Chondrocyte (in vitro differentiated cells): ENCODE measurements around the gene ANKRD17. TPM values are rescaled to one million over a fixed set of nuclear protein-coding genes. Genes with fewer than 3 reads are reported as not detected.

Experiments
- DNase-seq: peaks from one replicate; pipeline ENCODE4 v3.0.0; 2021; ENCODE audit warnings: mixed read lengths, low spot score
- H3K27ac Mint-ChIP-seq: one replicate; pipeline ENCODE4 v1.8.0; 2021; ENCODE audit warnings: mild to moderate bottlenecking, moderate library complexity, mixed read lengths; ENCODE audit not compliant: unreplicated experiment
- H3K27me3 Mint-ChIP-seq: 2 replicates; pipeline ENCODE4 v1.8.0; 2021; ENCODE audit warnings: low read depth, mixed read lengths
- H3K36me3 Mint-ChIP-seq: 2 replicates; pipeline ENCODE4 v1.8.0; 2021; ENCODE audit warnings: low read depth, mixed read lengths
- H3K4me1 Mint-ChIP-seq: 2 replicates; pipeline ENCODE4 v1.8.0; 2021; ENCODE audit warnings: low read depth, mild to moderate bottlenecking, mixed read lengths
- H3K4me3 Mint-ChIP-seq: one replicate; pipeline ENCODE4 v1.8.0; 2021; ENCODE audit warnings: mild to moderate bottlenecking, moderate library complexity, mixed read lengths; ENCODE audit not compliant: unreplicated experiment
- H3K9me3 Mint-ChIP-seq: 2 replicates; pipeline ENCODE4 v1.8.0; 2021; ENCODE audit warnings: low read depth, mixed read lengths
- CTCF ChIP-seq: fragments of 200-600 bp; sonication (generic); IDR thresholded peaks from 2 replicates; pipeline ENCODE4 v1.5.0; 2021; ENCODE audit warnings: antibody characterized with exemption, mild to moderate bottlenecking, moderate library complexity
- total RNA-seq: library from RNA; stranded (reverse); gene quantifications from 3 replicates; pipeline ENCODE4 v1.2.1, GENCODE V29; 2021

Gene ANKRD17
- total RNA-seq, 1 donor from 2014 or later, result 55.1 TPM

- TF ChIP-seq CTCF, result no peak
- Mint-ChIP-seq H3K9me3 (no peaks in the 10 kb centered on the region), H3K4me3 (no peak overlapping the region), H3K27me3 (no peaks in the 10 kb centered on the region), H3K4me1 (peaks cover 56% of the 10 kb centered on the region), H3K27ac (peak overlapping the region; percentile 9), H3K36me3 (peaks cover 4% of the 10 kb centered on the region)
- no peak for DNase-seq
These were observed 6.6 kb downstream of the ANKRD17 start for GRCh38 chr4:73252001-73252400.

GRCh38 chr4:73251384-73251783 lies 7.2 kb downstream of the ANKRD17 start:
- Mint-ChIP-seq H3K36me3 (peaks cover 4% of the 10 kb centered on the region), H3K4me1 (peaks cover 54% of the 10 kb centered on the region), H3K27me3 (no peaks in the 10 kb centered on the region), H3K27ac (no peak overlapping the region), H3K4me3 (no peak overlapping the region), H3K9me3 (no peaks in the 10 kb centered on the region)
- TF ChIP-seq CTCF, result peak; percentile 62
- no peak for DNase-seq

- Mint-ChIP-seq H3K4me1 (peaks cover 53% of the 10 kb centered on the region), H3K4me3 (no peak overlapping the region), H3K27ac (peak overlapping the region; percentile 37), H3K27me3 (no peaks in the 10 kb centered on the region), H3K36me3 (peaks cover 4% of the 10 kb centered on the region), H3K9me3 (no peaks in the 10 kb centered on the region)
- TF ChIP-seq CTCF, result no peak
- DNase-seq, result no peak
These were observed 8.0 kb downstream of the ANKRD17 start for GRCh38 chr4:73250642-73251041.

- H3K36me3 Mint-ChIP-seq, result peaks cover 4% of the 10 kb centered on the region
- no peak for DNase-seq
- no peak for TF ChIP-seq CTCF
- H3K9me3 Mint-ChIP-seq, result no peaks in the 10 kb centered on the region
- no peak overlapping the region for H3K4me3 Mint-ChIP-seq
- no peaks in the 10 kb centered on the region for H3K27me3 Mint-ChIP-seq
- peaks cover 45% of the 10 kb centered on the region for H3K4me1 Mint-ChIP-seq
- no peak overlapping the region for H3K27ac Mint-ChIP-seq
These were observed 9.8 kb downstream of the ANKRD17 start for GRCh38 chr4:73248821-73249220.

GRCh38 chr4:73248416-73248815 lies 10.2 kb downstream of the ANKRD17 start:
- Mint-ChIP-seq H3K4me3 (no peak overlapping the region), H3K9me3 (no peaks in the 10 kb centered on the region)
- no peak for TF ChIP-seq CTCF

More at GRCh38 chr4:73248416-73248815, 10.2 kb downstream of the ANKRD17 start:
- Mint-ChIP-seq H3K27me3 (no peaks in the 10 kb centered on the region), H3K36me3 (peaks cover 4% of the 10 kb centered on the region), H3K27ac (no peak overlapping the region), H3K4me1 (peaks cover 45% of the 10 kb centered on the region)
- DNase-seq, result no peak
